Measurements from ENCODE around the gene LACC1. TPM values are rescaled to one million over a fixed set of nuclear protein-coding genes. Genes with fewer than 3 reads are reported as not detected.

LACC1 gene
- total and polyA plus RNA-seq, 2 of the 8 experiments (the other 6 are each of a cell fraction or from before 2014, with no cell fraction given), result 0.57 to 3.6 TPM

- Histone ChIP-seq H3K23me2 (ENCODE audit: low read depth, low read length) (no peaks in the 10 kb centered on the region), H4K20me1 (replicated peaks in 1 of 2; ENCODE audit: control insufficient read depth in 1 of 2, insufficient read depth in 2 of 2, low read length in 2 of 2) (no peaks in the 10 kb centered on the region), H3K36me3 (ENCODE audit: control insufficient read depth in 2 of 4, insufficient read depth in 4 of 4, low read length in 3 of 4) (no peaks in the 10 kb centered on the region), H3K56ac (replicated peaks; ENCODE audit: insufficient read length, low read depth, low read length) (no peak overlapping the region), H3K27ac (ENCODE audit: low read depth, low read length) (no peak overlapping the region), H3K9ac (replicated peaks in 1 of 4; ENCODE audit: extremely low read depth in 1 of 4, low read depth in 3 of 4, low read length in 3 of 4) (no peak overlapping the region), H2BK120ac (replicated peaks; ENCODE audit: low read depth, low read length) (no peak overlapping the region), H3K4me1 (replicated peaks in 1 of 4; ENCODE audit: control insufficient read depth in 3 of 4, insufficient read depth in 4 of 4, low read length in 3 of 4) (no peaks in the 10 kb centered on the region), H3K4ac (replicated peaks; ENCODE audit: insufficient read length, low read depth, low read length) (no peak overlapping the region), H2BK20ac (ENCODE audit: low read length) (no peak overlapping the region), H2BK12ac (ENCODE audit: low read depth, low read length) (no peak overlapping the region), H2AFZ (ENCODE audit: low read length) (no peak overlapping the region), H4K91ac (replicated peaks; ENCODE audit: insufficient read length, low read length) (no peak overlapping the region), H2BK15ac (ENCODE audit: low read length) (no peak overlapping the region), H3K4me3 (ENCODE audit: extremely low read depth in 1 of 4, insufficient read depth in 2 of 4, low read depth in 3 of 4, low read length in 4 of 4) (no peak overlapping the region), H3K79me2 (ENCODE audit: control insufficient read depth in 1 of 2, insufficient read depth in 2 of 2, low read length in 2 of 2) (no peaks in the 10 kb centered on the region), H4K8ac (ENCODE audit: extremely low read depth, insufficient read depth, low read length) (no peak overlapping the region), H4K5ac (ENCODE audit: insufficient read length, low read depth, low read length) (no peak overlapping the region), H3K27me3 (replicated peaks in 1 of 4; ENCODE audit: control insufficient read depth in 3 of 4, extremely low read depth in 1 of 4, insufficient read depth in 3 of 4, low read length in 3 of 4) (no peaks in the 10 kb centered on the region), H2BK5ac (ENCODE audit: low read depth, low read length) (no peak overlapping the region), H3K79me1 (ENCODE audit: low read depth, low read length) (no peaks in the 10 kb centered on the region), H3K9me3 (ENCODE audit: insufficient read depth in 2 of 2, low read depth in 1 of 2, low read length in 1 of 2) (no peaks in the 10 kb centered on the region), H3K23ac (ENCODE audit: insufficient read length) (no peak overlapping the region), H2AK5ac (ENCODE audit: low read depth, low read length) (no peak overlapping the region), H3K4me2 (ENCODE audit: insufficient read depth in 1 of 2, low read depth in 2 of 2, low read length in 2 of 2) (no peak overlapping the region), H3K18ac (ENCODE audit: extremely low read depth, low read length) (no peak overlapping the region), H3K14ac (ENCODE audit: insufficient read length) (no peak overlapping the region)
- no peak for DNase-seq (ENCODE audit: low read depth in 1 of 2, low spot score in 2 of 2)
- WGBS, 2 experiments (ENCODE audit: extremely low coverage in 1 of 2, insufficient coverage in 1 of 2, insufficient read length in 1 of 2, insufficient replicate concordance in 2 of 2, low coverage in 1 of 2, low lambda C conversion rate in 2 of 2, missing lambda C conversion rate in 1 of 2), result 94% methylated on average over 1 of the region's 1 CpG; no CpG with 5 or more reads in 1 of the 2 experiments
- CTCF ChIA-PET (ENCODE audit: partially characterized antibody), result no interaction called here
- POLR2A ChIA-PET (ENCODE audit: partially characterized antibody), result no interaction called here
- FAIRE-seq, result no peak
- TF ChIP-seq TBP (IDR thresholded peaks at IDR 0.05; ENCODE audit: low read depth, low read length), result no peak
- TF ChIP-seq HDAC6 (IDR thresholded peaks at IDR 0.05; ENCODE audit: low read depth, low read length), result no peak
- no peak for TF ChIP-seq YY1 (IDR thresholded peaks at IDR 0.05; ENCODE audit: low read depth, low read length)
- TF ChIP-seq RNF2 (IDR thresholded peaks at IDR 0.05; ENCODE audit: borderline replicate concordance, low read depth, low read length, missing control alignments, poor library complexity, severe bottlenecking), result no peak
- no peak for TF ChIP-seq TCF12 (IDR thresholded peaks at IDR 0.05; ENCODE audit: low read depth, low read length)
- TF ChIP-seq SAP30 (IDR thresholded peaks at IDR 0.05; ENCODE audit: insufficient read depth, insufficient replicate concordance, low read length), result no peak
- no peak for TF ChIP-seq JUND (IDR thresholded peaks at IDR 0.05; ENCODE audit: low read length)
- no peak for TF ChIP-seq HDAC2 (IDR thresholded peaks at IDR 0.05; ENCODE audit: borderline replicate concordance in 1 of 2, low read depth in 2 of 2, low read length in 2 of 2)
- TF ChIP-seq SRF (IDR thresholded peaks at IDR 0.05; ENCODE audit: low read depth, low read length), result no peak
- TF ChIP-seq, protein P1, sequence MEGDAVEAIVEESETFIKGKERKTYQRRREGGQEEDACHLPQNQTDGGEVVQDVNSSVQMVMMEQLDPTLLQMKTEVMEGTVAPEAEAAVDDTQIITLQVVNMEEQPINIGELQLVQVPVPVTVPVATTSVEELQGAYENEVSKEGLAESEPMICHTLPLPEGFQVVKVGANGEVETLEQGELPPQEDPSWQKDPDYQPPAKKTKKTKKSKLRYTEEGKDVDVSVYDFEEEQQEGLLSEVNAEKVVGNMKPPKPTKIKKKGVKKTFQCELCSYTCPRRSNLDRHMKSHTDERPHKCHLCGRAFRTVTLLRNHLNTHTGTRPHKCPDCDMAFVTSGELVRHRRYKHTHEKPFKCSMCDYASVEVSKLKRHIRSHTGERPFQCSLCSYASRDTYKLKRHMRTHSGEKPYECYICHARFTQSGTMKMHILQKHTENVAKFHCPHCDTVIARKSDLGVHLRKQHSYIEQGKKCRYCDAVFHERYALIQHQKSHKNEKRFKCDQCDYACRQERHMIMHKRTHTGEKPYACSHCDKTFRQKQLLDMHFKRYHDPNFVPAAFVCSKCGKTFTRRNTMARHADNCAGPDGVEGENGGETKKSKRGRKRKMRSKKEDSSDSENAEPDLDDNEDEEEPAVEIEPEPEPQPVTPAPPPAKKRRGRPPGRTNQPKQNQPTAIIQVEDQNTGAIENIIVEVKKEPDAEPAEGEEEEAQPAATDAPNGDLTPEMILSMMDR (IDR thresholded peaks at IDR 0.05; ENCODE audit: control extremely low read depth in 1 of 3, insufficient read depth in 1 of 3, low read depth in 1 of 3, low read length in 3 of 3), result no peak
- TF ChIP-seq RFX5 (IDR thresholded peaks at IDR 0.05; ENCODE audit: borderline replicate concordance, low read depth, low read length), result no peak
Measured at GRCh38 chr13:43938449-43938848, 58.7 kb downstream of the LACC1 start.
